Putamen (tissue), 1 donor: ENCODE measurements around the gene PRSS22.

Experiments
- DNase-seq: peaks from one replicate; pipeline ENCODE4 v3.0.0-alpha.2; 2016; ENCODE audit warnings: low spot score

The PRSS22 gene

GRCh38 chr16:2881783-2882649, 24.0 kb upstream of the PRSS22 start:
- peak; percentile 21 for DNase-seq

GRCh38 chr16:2879854-2880508, 22.0 kb upstream of the PRSS22 start:
- no peak for DNase-seq

- DNase-seq: peak; percentile 75
Observed at GRCh38 chr16:2874912-2875362, 17.0 kb upstream of the PRSS22 start.

- no peak for DNase-seq
Observed at GRCh38 chr16:2874032-2874911, 16.3 kb upstream of the PRSS22 start.

GRCh38 chr16:2871926-2872325, 14.0 kb upstream of the PRSS22 start:
- no peak for DNase-seq

- peak; percentile 90 for DNase-seq
Observed at GRCh38 chr16:2867987-2868789, 10.2 kb upstream of the PRSS22 start.

GRCh38 chr16:2867661-2867986, 9.7 kb upstream of the PRSS22 start:
- DNase-seq: no peak

GRCh38 chr16:2866431-2866830, 8.5 kb upstream of the PRSS22 start:
- no peak for DNase-seq

GRCh38 chr16:2865651-2866050, 7.7 kb upstream of the PRSS22 start:
- DNase-seq: no peak

GRCh38 chr16:2860826-2861567, 3.0 kb upstream of the PRSS22 start:
- DNase-seq: no peak

- DNase-seq: no peak
Observed at GRCh38 chr16:2859686-2860265, 1.8 kb upstream of the PRSS22 start.

- DNase-seq: no peak
Observed at GRCh38 chr16:2858245-2859025, 465 bp upstream of the PRSS22 start.

GRCh38 chr16:2856686-2857450, 1.1 kb downstream of the PRSS22 start:
- DNase-seq: no peak

GRCh38 chr16:2856061-2856670, 1.8 kb downstream of the PRSS22 start:
- no peak for DNase-seq

- no peak for DNase-seq
Observed at GRCh38 chr16:2855536-2855935, 2.4 kb downstream of the PRSS22 start.

GRCh38 chr16:2854700-2855309, 3.2 kb downstream of the PRSS22 start:
- no peak for DNase-seq

- no peak for DNase-seq
Observed at GRCh38 chr16:2853531-2854073, 4.4 kb downstream of the PRSS22 start.
